ENCODE results near the gene TEX54.
"Not testable (repeated sequence)": the region's sequence is repeated elsewhere in the genome, so short reads cannot be mapped to it uniquely, and the experiment has no call there.

The TEX54 gene

DNA sequence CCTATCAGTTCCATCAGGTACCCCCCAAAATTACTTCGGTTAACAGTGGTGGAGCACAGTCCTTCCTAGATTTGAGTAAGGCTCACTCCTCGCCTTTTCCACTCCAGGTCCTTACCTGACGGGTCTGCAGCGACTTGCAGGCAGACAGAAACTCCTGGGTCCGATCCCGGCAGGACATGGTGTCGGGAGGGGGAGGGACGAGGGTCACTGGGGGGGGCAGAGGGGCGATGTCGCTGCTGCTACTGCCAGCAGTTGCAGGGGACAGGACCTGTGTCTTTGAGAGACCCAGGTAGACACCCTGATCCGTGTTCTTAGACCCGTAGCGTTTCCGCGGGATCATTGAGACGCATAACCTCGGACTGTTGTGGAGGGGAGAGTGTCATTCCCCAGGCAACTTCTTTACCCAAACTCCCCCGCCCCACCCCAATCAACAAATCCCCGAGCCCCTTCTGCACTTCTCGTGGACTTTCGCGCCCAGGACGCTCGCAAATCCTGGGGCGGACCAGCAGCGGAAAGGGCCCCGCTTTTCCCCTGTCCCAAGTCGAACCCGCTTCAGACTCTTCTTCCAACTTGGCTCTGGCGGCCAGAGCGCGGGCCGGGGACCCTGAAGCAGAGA lies 1.6 kb downstream of the TEX54 start:
- DNase-seq = no peak

GRCh38 chr11:62828130-62828529 lies 4.5 kb downstream of the TEX54 start:
- not testable (repeated sequence) for DNase-seq

DNA sequence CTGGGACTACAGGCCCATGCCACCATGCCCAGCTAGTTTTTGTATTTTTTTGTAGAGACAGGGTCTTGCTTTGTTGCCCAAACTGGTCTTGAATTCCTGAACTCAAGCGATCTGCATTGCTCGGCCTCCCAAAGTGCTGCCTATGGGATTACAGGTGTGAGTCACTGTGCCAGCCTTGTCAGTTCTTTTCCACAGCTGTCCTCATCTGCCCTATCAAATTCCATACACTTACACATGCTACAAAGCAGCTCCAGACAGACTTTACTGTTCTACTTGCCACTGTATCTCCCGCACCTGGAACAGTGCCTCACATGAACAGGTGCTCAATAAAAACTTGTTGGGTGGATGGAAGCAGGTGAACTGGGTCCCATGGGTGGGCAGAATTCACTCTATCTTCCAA lies 9.0 kb downstream of the TEX54 start:
- DNase-seq = no peak

GRCh38 chr11:62817129-62817528 lies 15.5 kb downstream of the TEX54 start:
- no peak for DNase-seq

DNA sequence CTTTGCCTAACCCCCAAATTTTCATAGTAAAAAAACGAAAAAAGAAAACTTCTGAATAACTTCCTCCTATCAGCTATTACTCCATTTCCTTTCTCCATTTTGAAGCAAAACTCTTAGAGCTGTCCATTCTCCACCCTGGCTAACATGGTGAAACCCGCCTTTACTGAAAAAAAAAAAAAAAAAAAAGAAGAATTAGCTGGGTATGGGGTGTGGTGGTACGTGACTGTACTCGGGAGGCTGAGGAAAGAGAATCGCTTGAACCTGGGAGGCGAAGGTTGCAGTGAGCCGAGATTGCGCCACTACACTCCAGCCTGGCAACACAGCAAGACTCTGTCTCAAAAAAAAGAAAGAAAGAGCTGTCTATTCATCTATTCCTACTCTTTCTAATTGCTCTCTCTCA lies 16.1 kb downstream of the TEX54 start:
- no peak for DNase-seq

DNA sequence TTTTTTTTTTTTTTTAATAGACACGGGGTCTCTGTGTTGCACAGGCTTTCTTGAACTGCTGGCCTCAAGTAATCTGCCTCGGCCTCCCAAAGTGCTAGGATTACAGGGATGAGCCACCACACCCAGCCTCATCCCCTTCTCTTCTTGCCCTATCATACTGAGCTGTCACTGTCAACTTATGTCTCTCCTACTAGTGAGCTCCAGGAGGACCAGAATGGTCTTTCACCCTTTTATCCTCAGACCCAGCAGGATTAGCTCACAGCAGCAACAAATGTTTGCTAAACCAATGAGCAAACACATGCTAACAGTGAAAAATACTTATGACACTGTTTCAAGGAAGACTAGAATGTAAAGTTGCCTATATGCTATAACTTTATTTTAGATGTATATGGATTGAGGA lies 21.0 kb downstream of the TEX54 start:
- DNase-seq = no peak

- DNase-seq = no peak
Observed at GRCh38 chr11:62810748-62811147, 21.9 kb downstream of the TEX54 start.

DNA sequence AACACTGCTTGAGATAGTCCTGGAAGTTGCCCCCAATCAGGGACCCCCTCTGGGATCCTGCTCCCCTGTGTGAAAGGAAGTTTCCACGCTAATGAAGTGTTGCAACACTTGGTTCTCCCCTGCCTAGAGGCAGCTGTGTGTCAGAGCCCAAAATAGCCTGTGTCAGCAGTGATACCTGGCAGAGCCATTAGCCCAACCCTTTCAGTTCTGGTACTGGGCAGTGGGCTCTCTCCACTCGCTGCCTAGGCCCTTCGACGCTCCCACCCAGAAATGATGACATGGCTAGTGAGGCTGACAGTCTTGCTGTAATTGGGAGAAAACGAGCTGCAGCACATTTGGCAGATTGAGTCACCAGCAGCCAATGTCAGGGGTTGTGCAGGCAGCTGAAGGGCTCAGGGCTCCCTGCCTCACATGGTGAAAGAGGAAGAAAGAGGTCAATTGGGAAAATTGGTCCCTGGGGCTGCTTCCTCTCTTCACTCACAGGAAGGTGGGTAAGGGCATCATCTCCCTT lies 26.0 kb downstream of the TEX54 start:
- DNase-seq = no peak

DNA sequence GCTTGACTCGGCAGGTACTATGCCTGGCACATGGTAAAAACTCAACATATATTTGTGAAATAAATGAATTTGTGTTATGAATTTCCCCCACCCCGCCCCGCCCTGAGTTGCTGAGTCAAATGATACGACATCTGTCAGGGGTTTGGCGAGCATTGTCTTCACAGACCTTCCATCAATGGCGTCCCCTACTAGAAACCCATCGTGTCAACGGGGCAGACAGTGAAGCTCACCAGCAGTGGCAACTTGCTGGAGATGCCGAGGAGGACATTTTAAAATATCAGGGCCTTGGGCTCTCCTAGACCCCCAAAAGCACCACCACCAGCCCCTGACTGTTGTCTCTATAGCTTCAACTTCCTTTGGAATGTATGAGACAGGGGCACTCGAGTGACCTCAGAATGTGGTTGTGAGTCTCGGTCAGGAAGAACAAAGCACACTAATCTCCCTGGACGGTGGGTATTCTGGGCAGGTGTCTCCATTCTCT lies 26.6 kb downstream of the TEX54 start:
- DNase-seq = peak; percentile 15 to 18

DNA sequence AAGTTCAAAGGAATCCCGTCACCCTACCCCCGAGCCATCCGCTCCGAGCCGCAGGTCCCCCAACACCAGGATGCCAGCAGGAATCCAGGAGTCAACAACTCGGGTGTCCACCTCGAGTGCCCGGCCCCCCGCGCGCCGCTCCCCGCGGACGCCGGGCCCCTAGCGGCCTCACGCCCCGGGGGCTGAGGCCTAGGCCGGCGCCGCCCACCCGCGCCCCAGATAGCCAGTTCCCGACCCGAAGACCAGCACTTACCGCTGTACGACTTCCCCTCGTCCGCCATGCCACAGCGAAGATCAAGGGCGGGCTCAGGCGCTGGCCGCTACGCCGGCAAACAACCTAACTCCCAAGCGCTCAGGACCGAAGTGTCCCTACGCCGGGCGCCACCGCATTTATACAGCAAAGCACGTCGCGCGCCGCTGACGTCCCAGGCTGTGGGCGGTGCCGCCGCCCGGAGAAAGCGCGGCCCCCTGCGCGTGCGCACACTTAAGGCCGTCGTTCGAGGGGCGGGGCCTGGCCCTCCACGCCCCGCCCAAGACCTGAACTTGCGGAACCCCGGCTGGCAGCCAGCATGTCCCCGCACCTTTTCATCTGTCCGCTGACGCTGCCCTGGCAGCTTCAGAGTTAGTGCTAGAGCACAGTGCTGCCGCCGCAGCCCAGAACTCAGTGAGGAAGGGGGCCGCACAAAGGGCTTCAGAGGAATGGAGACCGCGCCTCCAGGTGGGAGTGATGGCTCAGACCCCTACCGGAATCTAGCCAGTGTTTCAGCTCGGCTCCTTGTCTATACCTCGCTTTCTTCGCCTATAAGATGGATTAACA lies 27.4 kb downstream of the TEX54 start, which contains the start of gene NXF1:
TSS of gene NXF1 (minus strand) at position 365 of the 817 bp plus-strand sequence. CDS start at position 281, 84 bp downstream.
- peak; percentile 92 to 93 for DNase-seq

DNA sequence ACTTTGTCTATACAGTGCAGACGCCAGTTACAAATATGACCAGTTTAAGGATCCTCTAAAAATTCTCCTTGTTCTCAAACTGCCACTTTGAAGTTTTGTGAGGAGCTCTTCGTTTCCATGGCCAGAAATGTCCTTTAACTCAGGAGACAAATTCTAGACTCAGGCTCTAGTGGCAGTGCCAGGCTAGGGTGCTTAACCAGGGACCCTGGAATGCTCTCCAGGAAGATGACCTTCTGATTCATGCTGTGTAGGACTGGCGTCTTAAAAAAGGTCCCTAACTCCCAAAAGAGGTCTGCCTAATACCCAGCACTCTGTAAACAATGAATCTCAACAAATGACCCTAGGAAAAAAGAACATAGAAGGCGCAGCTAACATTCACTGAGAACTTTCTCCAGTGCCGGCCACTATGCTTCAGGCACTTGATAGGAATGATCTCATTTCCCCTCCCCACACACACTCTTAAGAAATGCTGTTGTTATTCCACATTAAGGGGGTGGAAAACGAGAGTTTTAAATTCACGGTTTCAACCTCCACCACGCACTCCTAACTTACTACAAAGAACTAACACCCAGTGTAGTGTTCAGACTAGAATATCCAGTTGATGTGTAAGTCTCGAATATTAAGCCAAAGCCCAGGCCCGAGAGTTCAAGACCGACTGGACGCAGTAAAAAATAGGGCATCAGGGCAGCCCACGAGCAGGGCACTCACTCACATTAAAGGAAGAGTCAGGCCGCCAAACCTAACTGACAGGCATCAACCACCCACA lies 28.1 kb downstream of the TEX54 start:
- no peak for DNase-seq

GRCh38 chr11:62801071-62801470 lies 31.6 kb downstream of the TEX54 start:
- no peak for DNase-seq

DNA sequence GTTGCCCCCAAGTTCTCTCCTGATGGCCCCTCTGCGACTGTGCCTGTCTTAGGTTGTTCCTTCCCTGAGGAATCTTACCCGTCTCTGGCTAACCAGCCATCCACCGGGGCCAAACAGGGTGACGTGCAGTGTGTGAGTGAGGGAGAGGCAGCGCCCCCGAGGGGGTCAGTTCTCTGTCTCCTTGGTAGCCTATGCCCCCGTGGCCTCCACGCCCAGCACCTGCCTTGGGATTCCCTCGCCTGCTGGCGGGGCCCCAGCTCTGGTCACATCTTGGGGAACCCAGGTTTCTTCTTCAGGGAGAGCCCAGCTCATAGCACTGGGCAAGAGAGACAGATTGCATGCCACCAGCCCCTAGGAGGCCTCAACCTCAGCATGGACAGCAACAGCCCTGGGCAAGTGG lies 33.2 kb downstream of the TEX54 start:
- no peak for DNase-seq

DNA sequence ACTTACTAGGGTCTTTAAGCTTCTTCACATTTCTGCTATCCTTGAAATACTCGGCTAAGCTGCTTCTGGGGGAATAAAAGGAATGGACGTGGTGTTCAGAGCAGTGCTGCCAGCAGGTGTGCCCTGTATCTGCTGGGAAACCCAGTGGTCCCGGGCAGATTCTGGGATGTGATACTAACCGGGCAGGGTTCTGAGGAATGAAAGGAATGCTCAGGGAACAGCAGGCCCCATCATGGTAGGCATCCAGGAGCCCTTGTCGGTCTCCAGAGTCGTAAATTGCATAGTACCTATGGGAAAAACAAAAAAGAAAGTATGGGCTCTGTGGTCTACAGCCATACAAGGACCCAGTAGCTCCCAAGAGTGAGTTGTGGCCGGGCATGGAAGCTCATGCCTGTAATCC lies 36.4 kb downstream of the TEX54 start:
- DNase-seq = no peak

DNA sequence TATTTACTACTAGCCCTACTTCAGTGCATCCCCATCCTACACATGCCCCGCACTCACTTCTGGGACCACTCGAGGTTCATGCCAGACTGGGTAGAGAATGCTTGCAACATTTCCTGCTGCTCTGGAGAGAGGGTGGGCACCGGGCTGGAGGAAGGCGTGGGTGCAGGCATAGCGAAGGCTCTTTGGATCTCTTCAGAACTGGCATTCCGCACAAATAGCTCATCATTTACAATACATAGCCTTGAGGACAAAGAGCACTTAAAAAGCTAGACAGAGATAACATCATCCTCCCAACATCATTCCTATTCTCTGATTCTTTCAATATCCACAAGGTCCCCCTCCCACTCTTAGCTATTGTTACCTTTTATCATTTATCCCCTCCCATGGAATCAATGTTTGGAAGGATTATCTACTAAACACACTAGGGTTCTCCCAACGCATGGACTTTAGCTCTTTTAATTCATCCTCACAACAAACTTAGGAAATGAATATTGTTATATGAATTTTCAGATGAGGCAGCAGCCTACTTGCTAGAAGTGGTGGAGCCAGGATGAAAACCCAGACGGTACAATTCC lies 38.4 kb downstream of the TEX54 start:
- no peak for DNase-seq

- DNase-seq = no peak
Observed at GRCh38 chr11:62792202-62792575, 40.5 kb downstream of the TEX54 start.

DNA sequence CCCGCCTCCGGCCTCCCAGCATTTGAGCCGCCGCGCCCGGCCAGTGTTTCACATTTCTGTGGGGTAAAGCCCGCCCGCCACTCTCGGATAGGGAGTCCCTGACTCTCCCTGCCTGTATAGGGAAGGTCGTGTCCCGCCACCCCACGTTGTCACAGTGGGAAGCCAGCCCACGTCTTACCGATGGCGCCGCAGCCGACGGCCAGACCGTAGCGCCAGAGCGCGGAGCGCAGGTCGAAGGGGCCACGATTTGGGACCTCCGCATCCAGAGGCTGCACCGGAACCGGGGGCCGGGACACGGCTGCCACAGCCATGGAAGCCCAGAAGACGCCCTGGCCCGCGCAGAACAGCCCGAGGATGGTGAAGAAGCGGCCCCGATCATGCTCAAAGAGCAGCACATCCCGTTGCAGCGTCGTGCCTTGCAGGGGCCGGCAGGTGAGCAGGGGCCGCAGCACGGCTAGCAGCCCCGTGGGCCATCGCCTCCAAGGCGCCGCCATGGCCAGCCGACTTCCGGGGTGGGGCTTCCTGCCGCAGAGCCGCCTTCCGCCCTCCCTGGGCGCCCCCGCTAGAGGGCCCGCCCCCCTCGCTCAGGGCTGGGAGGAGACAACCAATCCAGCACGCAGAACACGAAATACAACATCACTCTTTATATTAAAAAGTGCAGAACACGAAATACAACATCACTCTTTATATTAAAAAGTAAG lies 41.0 kb downstream of the TEX54 start, which contains the start of gene TMEM223:
TSS of gene TMEM223 (minus strand) at position 506 of the 701 bp plus-strand sequence. CDS start at position 494, 12 bp downstream.
- DNase-seq = peak; percentile 85 to 87

DNA sequence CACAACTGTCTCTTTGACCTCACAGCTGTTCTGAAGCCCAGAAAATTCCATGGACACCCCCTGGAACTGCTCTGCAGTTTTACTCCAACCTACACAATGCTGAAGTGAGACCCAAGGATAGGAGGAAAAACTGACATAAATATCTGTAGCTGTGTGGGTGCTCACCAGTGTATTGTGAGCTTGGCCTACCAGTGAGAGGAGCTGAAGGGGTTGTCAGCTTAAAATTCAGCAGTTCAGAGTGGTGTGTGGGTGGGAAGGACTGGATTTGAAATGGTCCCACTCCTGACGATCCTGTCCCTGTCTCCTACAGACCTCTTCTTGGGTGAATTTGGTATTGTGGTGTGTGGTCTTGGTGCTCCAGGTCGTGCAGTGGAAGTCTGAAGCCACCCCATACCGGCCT lies 43.1 kb downstream of the TEX54 start:
- DNase-seq = no peak

DNA sequence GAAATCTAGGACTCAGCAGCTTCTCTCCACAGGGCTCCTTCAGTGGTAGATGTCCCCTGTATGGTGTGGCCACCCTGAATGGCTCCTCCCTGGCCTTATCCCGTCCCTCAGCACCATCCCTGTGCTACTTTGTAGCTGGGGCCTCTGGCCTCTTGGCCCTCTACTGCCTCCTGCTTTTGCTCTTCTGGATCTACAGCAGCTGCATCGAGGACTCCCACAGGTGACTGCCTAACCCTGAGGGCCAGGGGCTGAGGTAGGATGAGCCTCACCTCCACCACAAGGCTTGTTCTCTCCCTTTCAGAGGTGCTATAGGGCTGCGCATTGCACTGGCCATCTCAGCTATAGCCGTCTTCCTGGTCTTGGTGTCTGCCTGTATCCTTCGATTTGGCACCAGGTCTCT lies 43.6 kb downstream of the TEX54 start:
- DNase-seq = no peak

DNA sequence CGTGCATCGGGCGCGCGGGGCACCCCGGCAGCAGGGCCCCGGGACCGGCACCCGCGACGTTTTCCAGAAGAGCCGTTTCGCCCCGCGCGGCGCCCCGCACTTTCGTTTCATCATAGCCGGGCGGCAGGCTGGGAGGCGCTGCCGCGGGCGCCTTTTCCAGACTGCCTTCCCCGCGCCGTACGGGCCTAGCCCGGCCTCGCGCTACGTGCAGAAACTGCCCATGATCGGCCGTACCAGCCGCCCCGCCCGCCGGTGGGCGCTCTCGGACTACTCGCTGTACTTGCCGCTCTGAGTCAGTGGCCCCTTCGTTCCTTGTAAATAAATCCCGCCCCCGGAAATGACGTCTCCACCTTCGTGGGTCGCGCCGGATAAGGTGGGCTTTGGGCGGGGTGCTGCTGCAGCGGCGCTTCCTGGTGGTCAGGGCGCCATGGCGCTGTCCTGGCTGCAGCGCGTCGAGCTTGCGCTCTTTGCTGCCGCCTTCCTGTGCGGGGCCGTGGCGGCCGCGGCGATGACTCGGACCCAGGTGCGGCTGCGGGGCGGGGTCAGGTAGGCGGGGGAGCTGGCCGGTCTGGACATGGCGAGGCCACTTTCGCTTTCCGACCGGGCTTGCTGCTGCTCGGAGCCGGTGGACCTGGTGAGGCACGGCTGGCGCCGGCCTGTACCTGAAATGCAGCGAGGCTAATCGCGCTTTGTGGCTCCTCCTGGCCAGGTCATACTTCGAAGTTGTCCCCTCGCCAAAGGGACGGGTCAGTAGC lies 45.5 kb downstream of the TEX54 start, which contains the start of gene TMEM179B:
TSS of gene TMEM179B (plus strand) at position 398 of the 755 bp plus-strand sequence. CDS start at position 428, 30 bp downstream.
- DNase-seq = peak; percentile 97

- peak; percentile 75 to 76 for DNase-seq
Observed at GRCh38 chr11:62786318-62787004, 46.2 kb downstream of the TEX54 start.
